LNCaP clone FGC (cell line): ENCODE measurements around the gene XRCC5.
A peak's percentile ranks its signal among the peaks of the same experiment; 100 is the strongest.

Experiments
- DNase-seq: peaks from one replicate; pipeline ENCODE4 v3.0.0-alpha.2; 2011; ENCODE audit warnings: low read depth
- H3K4me3 ChIP-seq: 2 replicates; pipeline ENCODE4 v1.5.1; 2011; ENCODE audit warnings: mild to moderate bottlenecking, low read depth, low read length, control low read depth
- CTCF ChIP-seq: IDR thresholded peaks from 2 replicates; pipeline ENCODE4 v1.5.1; 2012; ENCODE audit warnings: mild to moderate bottlenecking; ENCODE audit not compliant: control insufficient read depth, insufficient read depth; ENCODE audit errors: extremely low read depth

XRCC5 gene

GRCh38 chr2:216172493-216172892, 63.3 kb downstream of the XRCC5 start:
- no peak for TF ChIP-seq CTCF
- H3K4me3 ChIP-seq: no peak overlapping the region
- no peak for DNase-seq

- no peak for TF ChIP-seq CTCF
- no peak overlapping the region for H3K4me3 ChIP-seq
- DNase-seq: no peak
Observed at GRCh38 chr2:216179015-216179414, 69.9 kb downstream of the XRCC5 start.

GRCh38 chr2:216181351-216181750, 72.2 kb downstream of the XRCC5 start:
- no peak for DNase-seq
- TF ChIP-seq CTCF: no peak
- no peak overlapping the region for H3K4me3 ChIP-seq

- TF ChIP-seq CTCF: no peak
- DNase-seq: no peak
- H3K4me3 ChIP-seq: no peak overlapping the region
Observed at GRCh38 chr2:216181953-216182461, 72.9 kb downstream of the XRCC5 start.

GRCh38 chr2:216183462-216183861, 74.3 kb downstream of the XRCC5 start:
- DNase-seq: no peak
- TF ChIP-seq CTCF: no peak

GRCh38 chr2:216188559-216188850, 79.4 kb downstream of the XRCC5 start:
- H3K4me3 ChIP-seq: no peak overlapping the region
- peak; percentile 11 for DNase-seq
- TF ChIP-seq CTCF: no peak

More at GRCh38 chr2:216183462-216183861, 74.3 kb downstream of the XRCC5 start:
- no peak overlapping the region for H3K4me3 ChIP-seq

- no peak for TF ChIP-seq CTCF
- H3K4me3 ChIP-seq: no peak overlapping the region
- DNase-seq: no peak
Observed at GRCh38 chr2:216188956-216189355, 79.8 kb downstream of the XRCC5 start.
